HS-27A (cell line): ENCODE results near the gene TJAP1.

Experiments used
- DNase-seq: peaks from one replicate; pipeline ENCODE4 v3.0.0-alpha.2; 2012; ENCODE audit warnings: low read depth, missing footprints

TJAP1 gene

GRCh38 chr6:43504756-43505593 lies 27.6 kb downstream of the TJAP1 start:
- no peak for DNase-seq

- DNase-seq: no peak
Observed at GRCh38 chr6:43505718-43506117, 28.3 kb downstream of the TJAP1 start.

- no peak for DNase-seq
Observed at GRCh38 chr6:43506171-43506570, 28.8 kb downstream of the TJAP1 start.

GRCh38 chr6:43506667-43507471 lies 29.5 kb downstream of the TJAP1 start:
- DNase-seq: peak; percentile 66

GRCh38 chr6:43508481-43509141 lies 31.2 kb downstream of the TJAP1 start:
- no peak for DNase-seq

GRCh38 chr6:43509142-43509983 lies 32.0 kb downstream of the TJAP1 start:
- no peak for DNase-seq

GRCh38 chr6:43509984-43510826 lies 32.8 kb downstream of the TJAP1 start, which contains the start of gene LRRC73:
Gene LRRC73 (minus strand): TSS chr6:43510346. CDS start chr6:43509785, 561 bp downstream.
- DNase-seq: no peak

GRCh38 chr6:43510827-43511163 lies 33.4 kb downstream of the TJAP1 start:
- DNase-seq: no peak

GRCh38 chr6:43511824-43512415 lies 34.5 kb downstream of the TJAP1 start:
- no peak for DNase-seq

GRCh38 chr6:43515808-43516207 lies 38.4 kb downstream of the TJAP1 start:
- no peak for DNase-seq

- no peak for DNase-seq
Observed at GRCh38 chr6:43516367-43516696, 39.0 kb downstream of the TJAP1 start.

- peak; percentile 97 for DNase-seq
Observed at GRCh38 chr6:43516697-43517504, 39.5 kb downstream of the TJAP1 start, which contains the start of the genes POLR1C and YIPF3. Gene POLR1C (plus strand): TSS chr6:43517089. CDS start chr6:43517110, 21 bp downstream. Gene YIPF3 (minus strand): TSS chr6:43516926. CDS start chr6:43516807, 119 bp downstream.

- DNase-seq: no peak
Observed at GRCh38 chr6:43517505-43518357, 40.4 kb downstream of the TJAP1 start.

- DNase-seq: no peak
Observed at GRCh38 chr6:43520097-43520496, 42.7 kb downstream of the TJAP1 start.

GRCh38 chr6:43521836-43522235 lies 44.5 kb downstream of the TJAP1 start:
- DNase-seq: no peak

GRCh38 chr6:43522547-43523261 lies 45.3 kb downstream of the TJAP1 start:
- DNase-seq: no peak

- no peak for DNase-seq
Observed at GRCh38 chr6:43523284-43523683, 45.9 kb downstream of the TJAP1 start.

- DNase-seq: no peak
Observed at GRCh38 chr6:43524483-43524961, 47.2 kb downstream of the TJAP1 start.
